GM19438 (cell line): ENCODE results near the gene MRPL28.
"Not testable (repeated sequence)": the region's sequence is repeated elsewhere in the genome, so short reads cannot be mapped to it uniquely, and the experiment has no call there.

ENCODE experiments used
- ATAC-seq: cut with Tn5 transposase; IDR thresholded peaks from one replicate; pipeline ENCODE4 v1.9.1; 2021; ENCODE audit warnings: low read depth; ENCODE audit not compliant: unreplicated experiment

The MRPL28 gene

GRCh38 chr16:370443-370842, at the start of gene MRPL28:
Gene MRPL28 (minus strand): TSS chr16:370538. CDS start chr16:370218, 320 bp downstream.
- peak; percentile 67 for ATAC-seq

GRCh38 chr16:415170-415498, 44.8 kb upstream of the MRPL28 start:
- not testable (repeated sequence) for ATAC-seq

DNA sequence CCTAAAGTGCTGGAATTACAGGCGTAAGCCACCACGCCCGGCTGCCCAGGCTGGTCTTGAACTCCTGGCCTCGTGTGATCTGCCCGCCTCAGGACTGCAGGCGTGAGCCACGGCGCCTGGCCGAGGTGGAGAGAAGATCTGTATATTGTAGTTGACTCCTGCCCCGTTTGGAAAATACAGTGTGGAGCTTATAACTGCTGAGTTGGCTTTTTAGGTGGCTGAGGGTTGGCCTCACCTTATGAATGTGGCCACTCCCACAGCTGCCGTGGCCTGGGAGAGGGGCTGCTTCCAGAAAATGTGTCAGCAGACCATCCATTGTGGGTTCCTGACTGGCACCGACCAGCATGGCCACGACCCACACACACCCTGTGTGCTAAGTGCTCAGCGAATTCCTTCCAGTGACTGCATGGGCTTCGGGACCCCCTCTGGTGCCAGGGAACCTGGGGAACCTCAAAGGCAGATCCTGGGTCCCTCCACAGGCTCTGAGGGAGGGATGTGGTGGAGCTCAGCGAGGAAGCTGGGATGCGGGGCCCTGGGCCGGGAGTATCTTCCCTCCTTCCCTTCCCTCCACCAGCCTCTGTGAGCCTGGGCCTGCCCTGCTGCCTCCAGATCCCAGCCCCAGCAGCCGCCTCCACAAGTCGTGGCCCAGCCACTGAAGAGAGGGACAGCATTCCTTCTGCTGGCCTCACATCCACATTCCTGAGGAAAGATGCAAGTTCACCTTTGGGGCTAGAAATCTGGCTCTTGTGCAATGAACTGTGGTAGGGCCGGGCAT, 44.2 kb upstream of the MRPL28 start:
- no peak for ATAC-seq

DNA sequence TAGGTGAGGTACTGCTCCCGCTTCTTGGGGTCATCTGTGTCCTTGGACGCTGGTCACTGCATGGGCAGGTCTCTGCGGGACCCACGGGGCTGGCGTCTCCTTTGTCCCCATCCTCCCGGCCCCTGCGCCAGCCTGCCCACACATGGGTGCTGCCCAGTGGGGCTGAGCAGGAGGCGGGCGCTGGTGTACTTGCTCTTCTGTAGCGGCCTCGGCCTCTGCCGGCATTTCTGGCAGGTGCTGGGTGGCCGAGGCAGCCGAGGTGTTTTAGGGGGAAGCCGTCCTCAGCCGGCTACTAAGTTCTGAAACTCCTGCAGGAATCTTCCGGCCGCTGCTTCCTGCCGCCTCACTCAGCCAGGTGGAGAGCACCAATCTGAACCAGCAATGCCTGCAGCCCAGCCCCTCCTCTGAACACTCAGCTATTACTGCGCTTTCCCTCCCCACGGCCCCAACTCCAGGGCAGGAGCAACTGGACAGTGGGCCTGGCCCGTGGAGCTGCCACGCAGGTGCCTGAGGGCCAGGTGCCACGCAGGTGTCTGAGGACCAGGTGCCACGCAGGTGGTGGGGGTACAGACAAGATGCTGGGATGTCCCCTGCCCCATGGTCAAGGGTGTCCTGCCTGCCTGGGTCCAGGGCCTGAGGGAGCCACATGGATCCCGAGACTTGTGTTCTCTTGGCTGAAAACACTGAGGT, 41.4 kb upstream of the MRPL28 start:
- ATAC-seq: no peak

- ATAC-seq: no peak
These were observed 40.3 kb upstream of the MRPL28 start for GRCh38 chr16:410516-411178.

DNA sequence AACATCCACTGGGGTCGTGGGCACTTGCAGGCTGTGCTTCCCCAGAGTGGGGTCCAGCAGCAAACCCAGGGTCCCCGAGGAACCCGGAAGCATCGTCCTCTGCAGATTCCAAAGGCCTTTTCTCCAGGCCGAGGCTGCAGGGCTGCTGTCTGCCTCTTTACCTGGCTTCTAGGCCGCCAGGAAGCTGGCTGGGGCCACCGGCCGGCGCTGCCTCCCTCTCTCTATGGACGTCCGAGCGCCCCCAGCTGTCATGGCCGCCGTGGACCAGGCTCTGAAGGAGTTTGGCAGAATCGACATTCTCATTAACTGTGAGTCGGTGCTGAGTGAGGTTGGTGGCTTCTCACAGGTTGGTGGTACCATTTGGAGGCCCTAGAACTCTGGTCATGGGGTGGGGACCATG, 36.9 kb upstream of the MRPL28 start:
- no peak for ATAC-seq

GRCh38 chr16:405548-406506, 35.5 kb upstream of the MRPL28 start:
- ATAC-seq: no peak

GRCh38 chr16:404971-405486, 34.7 kb upstream of the MRPL28 start:
- no peak for ATAC-seq

GRCh38 chr16:401468-402348, 31.4 kb upstream of the MRPL28 start, which contains the start of gene DECR2:
Gene DECR2 (plus strand): TSS chr16:401885. CDS start chr16:401964, 79 bp downstream.
- ATAC-seq: peak; percentile 49

DNA sequence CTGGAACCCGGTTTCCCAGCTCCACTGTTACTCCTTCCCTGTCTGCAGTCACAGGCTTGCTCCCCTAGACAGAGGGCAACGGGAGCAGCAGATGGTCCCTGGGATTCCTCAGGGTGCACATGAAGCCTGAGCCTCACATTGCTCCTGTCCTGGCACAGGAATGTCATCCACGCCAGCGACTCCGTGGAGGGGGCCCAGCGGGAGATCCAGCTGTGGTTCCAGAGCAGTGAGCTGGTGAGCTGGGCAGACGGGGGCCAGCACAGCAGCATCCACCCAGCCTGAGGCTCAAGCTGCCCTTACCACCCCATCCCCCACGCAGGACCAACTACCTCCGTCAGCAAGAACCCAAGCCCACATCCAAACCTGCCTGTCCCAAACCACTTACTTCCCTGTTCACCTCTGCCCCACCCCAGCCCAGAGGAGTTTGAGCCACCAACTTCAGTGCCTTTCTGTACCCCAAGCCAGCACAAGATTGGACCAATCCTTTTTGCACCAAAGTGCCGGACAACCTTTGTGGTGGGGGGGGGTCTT, 29.8 kb upstream of the MRPL28 start:
- no peak for ATAC-seq

GRCh38 chr16:399340-400019, 29.1 kb upstream of the MRPL28 start:
- ATAC-seq: no peak

- ATAC-seq: no peak
These were observed 28.4 kb upstream of the MRPL28 start for GRCh38 chr16:398561-399339.

GRCh38 chr16:397736-398332, 27.5 kb upstream of the MRPL28 start:
- ATAC-seq: no peak

DNA sequence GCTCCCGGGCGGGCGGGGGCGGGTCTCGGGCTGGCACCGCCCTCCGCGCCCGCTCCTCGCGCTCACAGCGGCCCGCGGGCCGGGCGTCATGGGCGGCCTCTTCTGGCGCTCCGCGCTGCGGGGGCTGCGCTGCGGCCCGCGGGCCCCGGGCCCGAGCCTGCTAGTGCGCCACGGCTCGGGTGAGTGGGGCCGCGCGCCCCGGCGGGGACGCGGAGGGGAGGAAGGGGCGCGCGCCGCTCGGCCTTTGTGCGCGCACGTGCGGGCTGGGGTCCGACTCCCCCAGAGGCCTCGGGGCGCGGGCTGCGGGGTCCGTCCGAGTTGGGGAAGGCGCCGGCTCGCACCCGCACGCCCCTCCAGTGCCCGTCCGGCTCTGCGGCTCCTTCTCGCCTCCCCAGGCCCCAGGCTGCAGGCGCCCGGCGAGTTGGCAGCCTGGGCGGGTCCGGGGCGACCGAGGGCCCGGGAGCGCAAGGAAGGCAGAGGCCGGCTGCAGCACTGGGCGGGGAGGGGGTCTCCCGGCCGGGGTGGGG, 26.9 kb upstream of the MRPL28 start, which contains the start of gene NME4:
Gene NME4 (plus strand): TSS at position 65 of the 527 bp plus-strand sequence. CDS start 24 bp downstream, at position 89.
- ATAC-seq: no peak

GRCh38 chr16:396605-397004, 26.3 kb upstream of the MRPL28 start:
- ATAC-seq: no peak

GRCh38 chr16:396199-396598, 25.9 kb upstream of the MRPL28 start:
- ATAC-seq: no peak
